MM.1S (cell line): ENCODE measurements around the gene ROMO1.

Source experiments
- EZH2 ChIP-seq: fragments of 300-600 bp; sonication (generic); optimal IDR thresholded peaks from 2 replicates; pipeline ENCODE3; 2017; ENCODE audit warnings: low read depth, mild to moderate bottlenecking, antibody characterized with exemption, low read length, mixed read lengths
- EZH2phosphoT487 ChIP-seq: fragments of 300-600 bp; sonication (generic); IDR thresholded peaks from 2 replicates; pipeline ENCODE4 v1.6.1; 2018; ENCODE audit warnings: antibody characterized with exemption, low read length
- TF ChIP-seq, protein P1 (sequence below): fragments of 300-600 bp; sonication (generic); IDR thresholded peaks from 2 replicates; pipeline ENCODE4 v1.5.1; 2016; ENCODE audit warnings: antibody characterized with exemption, low read length, mixed read lengths

DNA sequence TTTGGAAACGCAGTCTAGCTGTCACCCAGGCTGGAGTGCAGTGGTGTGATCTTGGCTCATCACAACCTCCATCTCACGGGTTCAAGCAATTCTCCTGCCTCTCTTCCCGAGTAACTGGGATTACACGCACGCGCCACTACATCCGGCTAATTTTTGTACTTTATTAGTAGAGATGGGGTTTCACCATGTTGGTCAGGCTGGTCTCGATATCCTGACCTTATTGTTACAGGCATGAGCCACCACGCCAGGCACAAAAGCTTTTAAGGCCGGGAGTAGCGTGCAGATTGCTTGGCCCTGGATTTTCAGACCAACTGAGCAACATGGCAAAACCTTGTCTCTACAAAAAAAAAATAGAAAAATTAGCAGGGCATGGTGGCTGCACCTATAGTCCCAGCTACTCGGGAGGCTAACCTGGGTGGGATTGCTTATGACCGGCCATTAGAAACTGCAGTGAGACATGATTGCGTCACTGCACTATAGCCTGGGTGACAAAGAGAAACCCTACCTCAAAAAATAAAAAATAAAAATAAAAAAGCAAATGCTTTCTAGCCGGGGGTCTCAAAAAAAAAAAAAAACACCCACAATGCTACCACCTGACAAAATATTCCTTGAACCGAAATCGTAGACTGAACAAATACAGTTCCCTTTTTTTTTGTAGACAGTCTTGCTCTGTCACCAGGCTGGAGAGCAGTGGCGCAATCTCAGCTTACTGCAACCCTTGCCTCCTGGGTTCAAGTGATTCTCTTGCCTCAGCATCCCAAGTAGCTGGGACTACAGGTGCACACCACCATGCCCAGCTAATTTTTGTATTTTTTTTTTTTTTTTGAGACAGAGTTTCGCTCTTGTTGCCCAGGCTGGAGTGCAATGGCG lies 27.9 kb downstream of the ROMO1 start:
- TF ChIP-seq, protein P1, sequence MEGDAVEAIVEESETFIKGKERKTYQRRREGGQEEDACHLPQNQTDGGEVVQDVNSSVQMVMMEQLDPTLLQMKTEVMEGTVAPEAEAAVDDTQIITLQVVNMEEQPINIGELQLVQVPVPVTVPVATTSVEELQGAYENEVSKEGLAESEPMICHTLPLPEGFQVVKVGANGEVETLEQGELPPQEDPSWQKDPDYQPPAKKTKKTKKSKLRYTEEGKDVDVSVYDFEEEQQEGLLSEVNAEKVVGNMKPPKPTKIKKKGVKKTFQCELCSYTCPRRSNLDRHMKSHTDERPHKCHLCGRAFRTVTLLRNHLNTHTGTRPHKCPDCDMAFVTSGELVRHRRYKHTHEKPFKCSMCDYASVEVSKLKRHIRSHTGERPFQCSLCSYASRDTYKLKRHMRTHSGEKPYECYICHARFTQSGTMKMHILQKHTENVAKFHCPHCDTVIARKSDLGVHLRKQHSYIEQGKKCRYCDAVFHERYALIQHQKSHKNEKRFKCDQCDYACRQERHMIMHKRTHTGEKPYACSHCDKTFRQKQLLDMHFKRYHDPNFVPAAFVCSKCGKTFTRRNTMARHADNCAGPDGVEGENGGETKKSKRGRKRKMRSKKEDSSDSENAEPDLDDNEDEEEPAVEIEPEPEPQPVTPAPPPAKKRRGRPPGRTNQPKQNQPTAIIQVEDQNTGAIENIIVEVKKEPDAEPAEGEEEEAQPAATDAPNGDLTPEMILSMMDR: no peak
- TF ChIP-seq EZH2 (no peak), EZH2phosphoT487 (no peak)
